ENCODE results near the gene MAP2.

- TF ChIP-seq, protein P1, sequence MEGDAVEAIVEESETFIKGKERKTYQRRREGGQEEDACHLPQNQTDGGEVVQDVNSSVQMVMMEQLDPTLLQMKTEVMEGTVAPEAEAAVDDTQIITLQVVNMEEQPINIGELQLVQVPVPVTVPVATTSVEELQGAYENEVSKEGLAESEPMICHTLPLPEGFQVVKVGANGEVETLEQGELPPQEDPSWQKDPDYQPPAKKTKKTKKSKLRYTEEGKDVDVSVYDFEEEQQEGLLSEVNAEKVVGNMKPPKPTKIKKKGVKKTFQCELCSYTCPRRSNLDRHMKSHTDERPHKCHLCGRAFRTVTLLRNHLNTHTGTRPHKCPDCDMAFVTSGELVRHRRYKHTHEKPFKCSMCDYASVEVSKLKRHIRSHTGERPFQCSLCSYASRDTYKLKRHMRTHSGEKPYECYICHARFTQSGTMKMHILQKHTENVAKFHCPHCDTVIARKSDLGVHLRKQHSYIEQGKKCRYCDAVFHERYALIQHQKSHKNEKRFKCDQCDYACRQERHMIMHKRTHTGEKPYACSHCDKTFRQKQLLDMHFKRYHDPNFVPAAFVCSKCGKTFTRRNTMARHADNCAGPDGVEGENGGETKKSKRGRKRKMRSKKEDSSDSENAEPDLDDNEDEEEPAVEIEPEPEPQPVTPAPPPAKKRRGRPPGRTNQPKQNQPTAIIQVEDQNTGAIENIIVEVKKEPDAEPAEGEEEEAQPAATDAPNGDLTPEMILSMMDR (IDR thresholded peaks at IDR 0.05), result no peak
- no peak for TF ChIP-seq POLR2A (IDR thresholded peaks at IDR 0.05)
These were observed 172.4 kb downstream of the MAP2 start for GRCh38 chr2:209596262-209596661.
